Testis (tissue), 2 donors: ENCODE results near the gene IGFBP5.

Experiments used
- CTCF ChIP-seq, 3 experiments: fragments of 450-650 bp in 2 of 3; fragments of 200-600 bp in 1 of 3; sonication (generic) in 1 of 3; IDR thresholded peaks; one replicate each; pipeline ENCODE4 v1.5.1; 2016 to 2019; ENCODE audit warnings: antibody characterized with exemption in 3 of 3, mild to moderate bottlenecking in 2 of 3, moderate library complexity in 1 of 3
- POLR2A ChIP-seq: fragments of 450-650 bp; IDR thresholded peaks from one replicate; pipeline ENCODE4 v1.6.1; 2017; ENCODE audit warnings: antibody characterized with exemption, mild to moderate bottlenecking, moderate library complexity

- TF ChIP-seq POLR2A: no peak
- no peak for TF ChIP-seq CTCF (IDR thresholded peaks at IDR 0.05)
Measured at GRCh38 chr2:216742411-216742810, 47.1 kb upstream of the IGFBP5 start.
